NCI-H2107 (cell line): ENCODE measurements around the gene MYO7A.

Experiments used
- DNase-seq: peaks from one replicate; lab custom pipeline; 2025; lab: John Stamatoyannopoulos, UW

MYO7A gene

DNA sequence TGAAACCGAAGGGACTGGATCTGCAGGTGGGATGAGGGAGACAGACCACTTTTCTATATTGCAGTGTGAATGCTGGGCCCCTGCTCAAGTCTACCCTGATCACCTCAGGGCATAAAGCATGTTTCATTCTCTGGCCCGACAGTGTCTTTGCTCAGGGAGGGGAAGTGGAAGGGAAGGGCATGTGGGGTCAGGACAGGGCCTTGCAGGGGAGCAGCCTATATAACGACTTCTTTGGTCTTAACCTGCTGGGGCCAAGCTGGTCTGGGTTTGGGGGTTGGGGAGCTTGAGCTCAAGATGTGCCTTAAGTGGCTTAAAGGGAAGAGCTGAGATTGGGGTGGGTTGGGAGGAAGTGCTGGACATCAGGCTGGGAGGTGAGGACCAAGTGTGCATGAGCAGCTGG, 87.1 kb downstream of the MYO7A start:
- no peak for DNase-seq

GRCh38 chr11:77217156-77217555, 89.1 kb downstream of the MYO7A start:
- no peak for DNase-seq

DNA sequence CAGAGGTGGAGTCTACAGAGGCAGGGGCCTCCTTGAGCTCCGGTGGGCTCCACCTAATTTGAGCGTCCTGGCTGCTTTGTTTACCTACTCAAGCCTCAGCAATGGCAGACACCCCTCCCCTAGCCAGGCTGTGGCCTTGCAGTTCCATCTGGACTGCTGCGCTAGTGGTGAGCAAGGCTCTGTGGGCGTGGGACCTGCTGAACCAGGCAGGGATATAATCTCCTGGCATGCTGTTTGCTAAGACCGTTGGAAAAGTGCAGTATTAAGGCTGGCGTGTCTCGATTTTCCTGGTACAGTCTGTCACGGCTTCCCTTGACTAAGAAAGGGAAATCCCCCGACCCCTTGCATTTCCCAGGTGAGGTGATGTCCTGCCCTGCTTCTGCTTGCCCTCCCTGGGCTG, 95.8 kb downstream of the MYO7A start:
- no peak for DNase-seq

DNA sequence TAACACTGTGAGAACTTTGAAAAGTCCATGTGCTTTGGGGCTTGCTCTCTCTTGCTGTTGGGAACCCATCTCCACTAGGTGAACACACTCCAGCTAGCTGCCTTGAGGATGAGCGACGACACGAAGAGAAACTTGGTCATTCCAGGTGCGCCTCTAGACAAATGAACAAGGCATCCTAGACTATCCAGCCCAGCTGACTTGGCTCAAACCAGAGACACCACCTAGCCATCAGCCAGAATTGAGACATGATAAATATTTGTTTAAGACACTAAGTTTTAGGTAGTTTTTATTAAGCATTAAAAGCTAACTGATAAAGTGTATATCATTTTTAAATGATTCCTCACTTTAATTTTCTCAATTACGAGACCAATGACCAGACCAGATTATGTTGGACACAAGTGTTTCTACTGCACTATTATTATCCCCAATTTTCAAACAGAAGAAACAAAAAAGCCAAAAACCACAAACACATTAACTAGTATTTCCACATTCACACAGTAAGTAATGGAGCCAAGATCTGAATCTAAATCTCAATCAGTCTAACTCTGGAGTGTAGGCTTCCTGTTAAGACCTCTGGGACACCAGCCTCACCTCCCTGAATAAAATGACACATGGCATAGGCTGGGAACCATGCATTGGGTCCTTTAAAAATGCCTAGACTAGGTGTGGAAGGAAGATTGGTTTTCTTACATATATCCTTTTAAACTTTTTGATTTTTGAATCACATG, 103.0 kb downstream of the MYO7A start:
- no peak for DNase-seq

GRCh38 chr11:77231800-77232199, 103.8 kb downstream of the MYO7A start:
- DNase-seq: no peak

GRCh38 chr11:77232242-77232641, 104.2 kb downstream of the MYO7A start:
- no peak for DNase-seq

DNA sequence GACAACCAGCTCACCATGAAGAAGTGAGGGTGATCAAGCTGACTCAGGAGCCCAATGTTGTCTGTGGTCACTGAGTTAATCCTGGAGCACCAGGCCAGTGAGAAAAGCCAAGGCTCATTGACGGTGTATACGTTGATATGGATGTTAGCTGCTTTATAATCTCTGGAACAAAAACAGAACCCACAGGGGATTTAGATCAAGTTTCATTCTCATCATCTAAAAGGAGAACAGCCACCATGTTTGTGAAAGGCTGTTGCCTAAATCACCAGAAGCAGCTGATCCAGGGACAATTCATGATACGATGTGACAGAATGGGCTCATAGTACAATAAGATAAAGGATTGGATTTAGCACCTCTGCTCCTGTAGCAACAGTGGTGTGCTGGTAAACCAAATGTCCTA, 105.0 kb downstream of the MYO7A start:
- no peak for DNase-seq

GRCh38 chr11:77236901-77237300, 108.9 kb downstream of the MYO7A start:
- DNase-seq: no peak

- no peak for DNase-seq
These were observed 116.4 kb downstream of the MYO7A start for GRCh38 chr11:77244277-77245027.

DNA sequence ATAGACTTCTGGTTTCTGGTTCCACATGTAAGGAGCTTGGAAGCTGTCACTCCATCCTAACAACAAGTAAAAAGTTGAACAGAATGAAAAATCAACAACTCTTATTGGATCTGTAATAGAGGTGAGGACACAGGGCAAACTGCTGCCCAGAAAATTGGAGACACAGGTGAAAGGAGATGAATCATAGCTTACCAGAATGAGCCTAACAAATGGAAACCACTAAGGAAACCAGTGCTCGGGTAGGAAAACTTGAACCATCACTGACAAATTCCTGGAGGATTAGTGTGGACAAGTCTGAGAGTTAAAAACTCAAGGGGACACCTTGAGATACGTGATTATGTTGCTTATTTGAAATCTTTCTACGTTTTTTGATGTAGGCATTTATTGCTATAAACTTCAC, 121.4 kb downstream of the MYO7A start:
- DNase-seq: no peak

GRCh38 chr11:77250881-77251640, 123.0 kb downstream of the MYO7A start:
- DNase-seq: no peak

- no peak for DNase-seq
These were observed 124.7 kb downstream of the MYO7A start for GRCh38 chr11:77252555-77253270.

- DNase-seq: no peak
These were observed 125.6 kb downstream of the MYO7A start for GRCh38 chr11:77253690-77254089.

GRCh38 chr11:77259641-77260040, 131.6 kb downstream of the MYO7A start:
- DNase-seq: no peak

DNA sequence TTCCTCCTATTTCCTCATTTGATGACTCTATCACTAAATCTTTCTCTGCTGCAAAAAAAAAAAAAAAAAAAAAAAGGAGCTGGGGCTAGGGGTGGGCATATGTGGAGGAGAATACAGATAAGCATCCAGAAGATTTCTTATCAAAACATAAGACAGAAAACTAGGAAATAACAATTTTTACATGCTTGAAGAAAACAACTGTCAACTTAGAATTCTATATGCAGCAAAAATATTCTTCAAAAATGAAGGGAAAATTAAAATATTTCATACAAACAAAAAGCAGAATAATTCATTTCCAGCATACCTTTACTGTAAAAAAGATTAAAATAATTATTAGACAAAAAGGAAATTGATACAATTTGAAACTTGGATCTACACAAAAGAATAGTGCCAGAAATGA, 134.8 kb downstream of the MYO7A start:
- DNase-seq: no peak
